Upper lobe of left lung (tissue), 4 donors: ENCODE data around the gene ANO2.

Source experiments
- CTCF ChIP-seq, 6 experiments: fragments of 450-650 bp in 4 of 6; fragments of 200-600 bp in 2 of 6; sonication (generic) in 2 of 6; IDR thresholded peaks; one replicate each; pipeline ENCODE4 v1.5.1; 2016 to 2019; ENCODE audit warnings: antibody characterized with exemption in 6 of 6
- EP300 ChIP-seq, 4 donors: sonication (generic); formaldehyde crosslinking; IDR thresholded peaks; one replicate each; pipeline ENCODE4 v1.5.1; 2017; ENCODE audit warnings: antibody characterized with exemption in 4 of 4, control low read depth in 2 of 4
- POLR2A ChIP-seq, 4 donors: fragments of 450-650 bp; IDR thresholded peaks; one replicate each; pipeline ENCODE4 v1.5.1; 2016 to 2017; ENCODE audit warnings: antibody characterized with exemption in 4 of 4, mild to moderate bottlenecking in 2 of 4
- POLR2AphosphoS5 ChIP-seq, 2 donors: sonication (generic); formaldehyde crosslinking; IDR thresholded peaks; one replicate each; pipeline ENCODE4 v1.5.1; 2017; ENCODE audit warnings: antibody characterized with exemption in 2 of 2

DNA sequence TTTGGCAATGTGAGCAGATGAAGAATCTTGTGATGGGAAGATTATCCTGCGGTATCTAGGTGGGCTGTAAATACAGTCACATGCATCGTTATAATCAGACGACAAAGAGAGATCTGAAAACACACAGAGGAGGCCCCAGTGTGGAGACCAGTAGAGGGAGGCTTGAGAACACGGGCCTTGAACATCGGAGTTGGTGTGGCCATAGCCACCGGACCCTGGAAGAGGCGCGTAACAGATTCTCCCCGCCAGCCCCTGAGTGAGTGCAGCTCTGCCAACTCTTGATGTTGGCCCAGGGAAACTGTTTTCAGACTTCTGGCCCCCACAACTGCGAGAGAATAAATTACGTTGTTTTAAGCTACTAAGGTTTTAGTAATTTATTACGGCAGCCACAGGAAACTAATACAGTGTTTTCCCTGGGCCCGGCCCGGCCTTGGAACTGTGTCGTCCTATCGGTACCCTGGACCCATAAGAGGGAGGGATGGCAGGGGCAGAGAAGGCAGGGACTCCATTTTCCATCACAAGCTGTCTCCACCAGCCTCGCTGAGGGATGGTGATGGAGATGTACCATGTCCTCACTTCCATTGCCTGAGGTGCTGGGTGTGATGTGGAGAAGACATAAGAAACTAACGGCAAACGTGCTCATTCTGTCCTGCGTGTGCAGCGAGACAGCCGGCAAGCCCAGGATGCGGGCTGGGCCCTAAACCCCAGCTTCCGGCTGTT, 421.5 kb downstream of the ANO2 start:
- TF ChIP-seq POLR2AphosphoS5 (IDR thresholded peaks at IDR 0.05), result no peak
- TF ChIP-seq CTCF (IDR thresholded peaks at IDR 0.05), result no peak
- no peak for TF ChIP-seq POLR2A (IDR thresholded peaks at IDR 0.05)
- TF ChIP-seq EP300 (IDR thresholded peaks at IDR 0.05), result no peak
